NCI-H774 (cell line): ENCODE results near the gene ITGB2.

ENCODE experiments used
- DNase-seq: peaks from one replicate; lab custom pipeline; 2025; lab: John Stamatoyannopoulos, UW

ITGB2 gene

DNA sequence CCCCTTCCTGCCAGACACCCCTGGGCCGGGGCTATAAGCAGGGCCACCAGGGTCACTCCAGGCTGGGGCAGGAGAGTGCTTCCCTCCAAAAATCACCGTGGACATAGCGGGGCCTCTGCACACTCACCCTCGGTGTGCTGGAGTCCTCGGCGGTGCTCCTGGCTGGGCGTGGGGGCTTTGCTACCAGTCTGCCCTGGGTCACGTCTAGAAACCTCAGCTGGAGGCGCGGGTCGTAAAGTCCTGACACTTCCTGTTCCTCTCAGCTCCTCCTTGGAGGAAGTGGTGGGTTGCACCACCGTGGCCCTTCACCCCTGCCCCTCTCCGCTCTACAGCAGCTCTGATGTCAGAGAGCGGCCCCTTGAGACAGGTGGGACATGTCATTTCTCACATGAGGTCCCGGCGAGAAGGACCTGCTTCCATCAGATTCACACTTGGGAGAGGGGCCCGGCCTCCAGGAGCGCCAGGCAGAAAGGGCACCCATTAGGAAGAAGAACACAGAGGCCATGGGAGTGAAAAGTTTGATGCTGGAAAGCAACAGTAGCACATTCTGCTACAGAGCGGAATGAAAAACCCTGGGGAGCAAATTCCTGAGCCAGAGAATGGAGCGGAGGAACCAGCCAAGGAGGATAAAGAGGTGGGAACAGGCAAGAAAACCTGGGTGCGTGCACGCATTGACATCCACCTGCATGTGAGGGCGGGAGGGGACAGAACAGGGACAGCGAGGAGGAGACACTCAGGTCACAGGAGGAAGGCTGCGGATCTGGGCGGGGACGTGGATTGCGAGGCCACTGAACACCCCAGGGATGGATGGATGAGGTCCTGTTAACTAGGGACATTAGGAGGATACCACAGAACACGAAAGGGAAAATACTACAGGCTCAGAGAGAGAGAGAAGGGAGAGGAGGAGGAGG lies at the start of gene ITGB2:
TSS of gene ITGB2 (minus strand) at position 206 of the 911 bp plus-strand sequence. CDS start 10,117 bp downstream, outside the sequence.
- DNase-seq: no peak

GRCh38 chr21:44969931-44970755 lies 49.4 kb upstream of the ITGB2 start:
- no peak for DNase-seq

DNA sequence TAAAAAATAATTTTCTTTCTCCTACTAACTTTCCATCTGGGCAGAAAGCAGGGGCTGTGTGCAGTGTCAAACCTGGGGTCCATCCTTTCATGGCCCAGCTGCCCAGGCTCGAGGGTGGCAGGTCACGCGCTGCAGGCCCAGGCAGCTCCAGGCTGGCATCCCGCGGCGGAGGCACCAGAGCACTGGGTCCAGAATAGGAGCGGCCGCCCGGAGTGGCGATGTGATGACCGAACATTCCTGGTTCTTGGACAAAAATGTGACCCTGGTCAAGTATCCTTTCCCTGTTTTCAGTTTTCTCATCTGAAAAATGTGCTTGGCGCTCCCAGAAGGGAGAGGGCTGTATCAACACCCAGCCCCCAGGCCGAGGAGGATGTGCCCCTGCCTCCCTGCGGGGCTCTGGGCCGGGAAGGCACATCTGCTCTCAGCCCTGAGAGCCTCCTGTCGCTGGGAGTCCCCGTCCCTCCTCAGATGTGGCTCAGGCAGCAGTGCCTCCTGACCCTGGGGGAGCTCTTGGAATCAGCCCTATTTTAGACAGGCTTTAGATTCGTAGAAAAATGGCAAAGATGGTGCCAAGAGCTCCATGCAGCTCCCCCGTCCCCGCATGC lies 48.5 kb upstream of the ITGB2 start:
- DNase-seq: no peak

DNA sequence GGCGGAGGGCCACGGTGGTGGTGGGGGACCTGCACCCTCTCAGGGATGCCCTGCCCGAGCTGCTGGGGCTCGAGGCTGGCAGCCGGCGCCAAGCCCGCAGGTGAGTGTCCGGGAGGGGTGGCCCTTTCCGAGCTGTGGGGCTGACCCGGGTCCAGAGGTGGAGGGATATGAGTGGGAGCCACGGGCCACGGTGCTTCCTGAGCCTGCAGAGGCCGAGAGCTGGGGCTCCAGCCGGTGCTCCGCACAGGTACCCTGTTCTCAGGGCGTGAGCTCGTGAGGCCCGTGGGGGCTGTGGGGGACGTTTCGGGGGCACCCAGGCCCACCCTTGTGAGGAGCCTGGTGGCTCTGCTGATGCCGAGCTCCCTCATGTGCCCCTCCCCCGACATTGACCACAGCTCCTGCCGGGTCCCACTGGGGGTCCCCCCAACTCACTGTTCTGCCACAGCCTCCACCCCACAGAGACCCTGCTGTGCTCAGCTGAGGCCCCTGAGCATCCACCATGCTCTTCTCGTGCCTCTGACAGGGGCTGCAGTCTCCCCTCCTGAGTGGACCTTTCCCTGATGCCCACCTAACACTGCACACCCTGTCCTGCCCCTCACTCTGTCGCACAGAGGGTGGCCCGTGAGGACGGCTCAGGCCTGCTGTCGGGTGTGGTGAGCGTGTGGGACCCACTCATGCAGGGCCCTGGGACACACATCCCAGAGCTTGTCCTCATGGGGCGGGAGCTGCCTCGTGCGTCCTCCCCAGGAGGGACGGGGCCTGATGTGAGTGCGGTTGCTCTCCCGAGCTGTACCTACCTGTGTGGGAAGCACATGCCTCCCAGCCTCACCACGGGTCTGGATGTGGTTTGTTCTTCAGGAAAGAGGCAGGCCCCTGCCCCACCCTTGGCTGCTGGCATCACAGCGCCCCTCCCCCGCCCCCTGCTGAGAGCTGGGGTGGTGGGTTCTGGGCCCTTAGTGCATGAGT lies 46.7 kb upstream of the ITGB2 start:
- no peak for DNase-seq

GRCh38 chr21:44966135-44967081 lies 45.7 kb upstream of the ITGB2 start:
- DNase-seq: no peak

DNA sequence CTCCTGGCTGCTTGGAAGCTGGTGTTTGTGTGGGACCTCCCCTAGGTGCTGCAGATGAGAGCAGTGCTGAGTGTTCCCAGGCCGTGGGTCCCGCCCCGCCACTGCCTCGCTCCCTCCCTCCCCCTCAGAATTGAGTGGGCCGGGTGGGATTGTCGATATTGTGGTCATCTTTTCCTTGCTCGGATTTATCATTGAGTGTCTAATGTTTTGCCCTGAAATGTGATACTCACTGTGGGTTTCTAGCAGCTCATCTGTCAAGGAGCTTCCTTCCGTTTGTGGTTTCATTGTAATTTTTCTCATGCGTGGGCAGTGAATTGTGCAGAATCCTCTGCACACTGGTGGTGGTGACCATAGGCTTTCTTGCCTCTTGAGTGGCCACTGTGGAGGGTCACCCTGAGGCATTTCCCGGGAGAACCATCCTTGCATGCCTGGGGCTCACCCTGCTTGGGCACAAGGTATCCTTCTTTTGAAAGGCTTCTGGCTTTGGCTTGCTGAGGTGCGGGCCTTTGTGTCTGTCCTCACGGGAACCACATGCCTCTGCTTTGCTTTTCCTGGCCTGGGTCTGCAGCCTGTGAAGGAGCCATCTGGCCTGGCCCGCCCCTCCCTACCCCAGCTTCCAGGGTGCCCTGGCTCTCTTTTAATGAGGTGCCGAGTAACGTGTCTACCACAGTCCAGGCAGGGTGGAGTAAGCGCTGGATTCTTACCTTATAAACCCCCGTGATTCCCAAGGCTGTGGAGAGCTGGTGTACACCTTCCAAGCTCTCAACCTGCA lies 44.7 kb upstream of the ITGB2 start:
- no peak for DNase-seq

DNA sequence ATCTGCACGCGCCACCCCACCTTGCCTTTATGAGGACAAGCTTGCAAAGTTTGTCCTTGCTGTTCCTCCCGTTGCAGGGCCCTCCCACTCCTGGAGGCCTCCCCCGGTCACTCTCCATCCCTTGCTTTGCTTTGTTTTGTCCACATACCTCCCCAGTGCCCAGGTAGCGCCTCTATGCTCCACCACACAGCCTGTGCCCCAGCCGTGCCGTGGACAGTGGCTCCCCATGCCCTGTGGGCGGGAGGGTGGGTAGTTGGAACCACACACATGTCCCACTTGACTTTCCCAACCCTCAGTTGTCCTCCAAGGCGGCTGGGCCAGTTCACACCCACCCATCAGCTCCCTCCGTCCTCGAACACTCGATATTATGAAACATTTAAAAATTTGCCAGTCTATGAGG lies 43.7 kb upstream of the ITGB2 start:
- no peak for DNase-seq

- DNase-seq: no peak
These were observed 41.8 kb upstream of the ITGB2 start for GRCh38 chr21:44962403-44962966.

DNA sequence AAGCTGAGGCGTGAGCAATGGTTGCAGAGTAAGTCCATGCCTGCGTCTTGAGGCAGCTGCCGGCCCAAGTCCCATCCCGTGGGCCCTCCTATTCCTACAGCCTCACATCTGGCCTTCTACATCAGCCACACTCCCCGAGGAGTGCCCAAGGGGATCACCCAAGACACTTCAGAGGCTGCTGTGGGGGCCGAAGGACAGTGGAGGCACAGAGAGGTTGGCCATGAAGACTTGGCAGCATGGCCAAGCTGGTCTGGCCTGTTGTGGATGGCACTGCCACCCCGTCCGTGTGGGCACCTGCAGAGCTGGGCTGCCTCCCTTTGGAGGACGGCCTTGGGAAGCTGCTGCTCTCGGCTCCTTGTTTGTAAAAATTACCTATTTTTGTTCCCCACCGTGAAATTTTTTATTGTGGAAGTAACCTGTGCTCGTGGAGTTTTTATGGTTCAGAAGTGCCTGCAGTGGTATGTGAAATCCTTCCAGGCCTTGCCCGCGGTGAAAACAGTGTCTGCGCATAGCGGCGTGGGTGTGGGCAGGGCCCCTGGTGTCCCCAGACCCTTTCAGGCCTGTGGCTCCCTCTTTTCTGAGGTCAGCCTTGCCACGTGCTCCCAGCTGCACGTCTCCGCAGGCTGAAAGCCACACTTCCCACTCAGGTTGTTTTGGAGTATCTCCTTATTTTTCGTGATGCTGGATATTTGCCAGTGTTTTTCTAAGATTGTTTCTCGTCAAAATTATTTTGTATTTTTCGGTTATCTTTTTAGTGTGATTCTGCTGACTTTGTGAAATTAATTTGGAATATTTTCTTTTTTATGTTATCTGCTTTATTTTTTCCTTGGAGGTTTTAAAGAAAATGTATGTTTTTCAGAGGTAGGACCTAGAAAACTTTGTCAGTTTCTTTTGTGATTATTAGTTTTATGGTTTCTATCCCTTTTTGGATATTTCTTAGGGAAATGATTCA lies 39.7 kb upstream of the ITGB2 start:
- DNase-seq: no peak

DNA sequence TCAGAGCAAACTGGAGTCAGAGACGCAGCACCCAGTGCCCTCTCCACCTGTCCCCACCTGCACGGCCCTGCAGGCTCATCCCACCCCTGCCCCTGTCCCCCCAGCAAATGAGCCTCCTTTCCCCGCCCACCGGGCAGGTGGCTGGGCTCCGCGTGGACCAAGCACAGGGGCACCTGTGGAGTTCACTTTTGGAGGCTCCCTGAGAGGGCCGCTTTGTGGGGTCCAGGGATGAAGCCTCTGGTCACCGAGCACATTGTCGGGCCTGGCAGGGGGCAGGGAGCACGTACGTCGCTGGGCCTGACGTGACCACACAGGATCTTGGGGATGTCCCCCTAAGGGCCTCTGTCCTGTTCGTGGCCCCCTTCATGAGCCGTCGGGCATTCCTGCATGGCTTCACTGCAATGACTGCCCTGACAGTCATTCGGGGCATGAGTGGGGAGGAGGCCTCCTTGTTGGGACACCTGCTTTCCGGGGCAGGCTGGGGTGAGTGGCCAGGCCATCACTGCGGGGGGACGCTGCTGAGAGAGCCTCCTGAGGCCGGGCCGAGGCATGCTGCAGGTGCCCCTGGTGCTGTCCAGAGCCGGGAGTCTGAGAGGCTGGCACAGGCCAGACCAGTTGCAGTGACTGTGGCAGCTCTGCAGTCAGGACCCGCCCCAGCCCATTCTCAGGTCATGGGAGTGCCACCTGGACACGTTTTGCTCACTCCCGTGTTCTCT lies 38.8 kb upstream of the ITGB2 start:
- DNase-seq: no peak

- no peak for DNase-seq
These were observed 37.9 kb upstream of the ITGB2 start for GRCh38 chr21:44958471-44959191.

- no peak for DNase-seq
These were observed 37.3 kb upstream of the ITGB2 start for GRCh38 chr21:44957901-44958451.

GRCh38 chr21:44957047-44957831 lies 36.5 kb upstream of the ITGB2 start:
- no peak for DNase-seq

DNA sequence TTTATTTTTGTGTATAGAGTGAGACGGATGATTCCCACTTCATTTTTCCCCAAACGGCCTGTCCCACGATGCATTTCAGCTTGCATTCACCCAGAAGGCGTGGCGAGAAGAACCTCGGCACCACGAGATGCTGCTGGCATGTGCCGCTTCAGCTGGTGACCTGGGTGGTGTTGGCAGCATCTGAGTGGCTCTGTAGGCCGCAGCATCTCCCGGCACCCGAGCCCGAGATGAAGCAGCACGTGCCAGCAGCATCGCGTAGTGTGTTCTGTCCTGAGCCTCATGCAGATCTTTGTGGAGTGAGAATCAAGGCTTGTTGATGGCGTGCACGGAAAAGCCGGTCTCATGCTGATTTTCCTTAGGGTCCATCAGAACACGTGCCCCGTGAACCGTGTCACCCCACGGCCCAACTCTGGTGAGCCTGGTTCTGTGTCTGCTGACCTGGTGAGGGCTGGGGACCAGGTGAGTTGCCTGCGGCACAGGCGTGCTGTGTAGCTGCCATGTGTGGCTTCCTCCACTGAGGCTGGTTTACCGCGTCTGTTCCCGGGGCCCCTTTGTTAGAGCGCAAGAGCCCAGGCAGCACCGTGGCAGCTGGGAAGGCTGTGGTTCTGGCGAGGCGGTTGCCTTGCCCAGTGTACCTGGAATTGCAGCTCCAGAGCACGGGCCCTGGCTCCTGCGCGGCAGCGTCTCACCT lies 35.8 kb upstream of the ITGB2 start:
- DNase-seq: no peak

DNA sequence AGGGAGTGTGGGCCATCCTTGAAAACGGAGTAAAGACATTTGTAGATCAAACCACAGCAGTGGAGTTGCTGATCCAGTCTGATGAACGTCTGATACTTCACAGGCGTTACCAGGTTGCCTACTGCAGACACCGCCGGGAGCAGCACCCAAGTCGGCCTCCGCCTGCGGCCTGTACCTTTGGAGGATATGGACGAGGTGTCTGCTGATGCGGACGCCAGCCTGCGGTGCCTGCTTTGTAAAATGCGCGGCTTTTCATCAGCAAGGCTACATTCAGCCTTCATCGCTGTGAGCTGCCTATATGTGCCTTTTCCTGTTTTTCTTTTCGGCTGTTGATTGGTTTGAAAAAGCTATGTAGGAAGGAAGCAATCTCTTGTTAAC lies 35.1 kb upstream of the ITGB2 start:
- DNase-seq: no peak
